CD4-positive, alpha-beta T cell treated with Interleukin-10 for 1 hour (primary cell): Measurements from ENCODE around the gene IGSF9B.

Experiments used
- DNase-seq: peaks from one replicate; pipeline ENCODE4 v3.0.0-alpha.2; 2020

Gene IGSF9B

GRCh38 chr11:133953999-133954398 is 2.8 kb downstream of the IGSF9B start:
- DNase-seq: no peak

GRCh38 chr11:133953547-133953946 is 3.2 kb downstream of the IGSF9B start:
- DNase-seq: no peak

- no peak for DNase-seq
Observed at GRCh38 chr11:133952199-133953190, 4.3 kb downstream of the IGSF9B start.

GRCh38 chr11:133951327-133952198 is 5.2 kb downstream of the IGSF9B start:
- DNase-seq: no peak

- no peak for DNase-seq
Observed at GRCh38 chr11:133950874-133951326, 5.9 kb downstream of the IGSF9B start.

- DNase-seq: no peak
Observed at GRCh38 chr11:133950421-133950820, 6.3 kb downstream of the IGSF9B start.

GRCh38 chr11:133949129-133949528 is 7.6 kb downstream of the IGSF9B start:
- DNase-seq: no peak

- DNase-seq: no peak
Observed at GRCh38 chr11:133948711-133949110, 8.1 kb downstream of the IGSF9B start.

GRCh38 chr11:133947321-133947756 is 9.4 kb downstream of the IGSF9B start:
- DNase-seq: peak; percentile 68

- DNase-seq: peak; percentile 37
Observed at GRCh38 chr11:133946541-133947318, 10.0 kb downstream of the IGSF9B start.

GRCh38 chr11:133946051-133946450 is 10.7 kb downstream of the IGSF9B start:
- DNase-seq: no peak

- peak; percentile 80 for DNase-seq
Observed at GRCh38 chr11:133945087-133945974, 11.4 kb downstream of the IGSF9B start.

GRCh38 chr11:133943950-133944698 is 12.6 kb downstream of the IGSF9B start:
- DNase-seq: no peak

GRCh38 chr11:133942577-133942976 is 14.2 kb downstream of the IGSF9B start:
- no peak for DNase-seq

GRCh38 chr11:133941546-133941945 is 15.2 kb downstream of the IGSF9B start:
- DNase-seq: no peak

- DNase-seq: no peak
Observed at GRCh38 chr11:133940034-133940433, 16.7 kb downstream of the IGSF9B start.

- DNase-seq: no peak
Observed at GRCh38 chr11:133939558-133939957, 17.2 kb downstream of the IGSF9B start.

GRCh38 chr11:133938166-133938565 is 18.6 kb downstream of the IGSF9B start:
- DNase-seq: no peak

- DNase-seq: no peak
Observed at GRCh38 chr11:133937468-133937867, 19.3 kb downstream of the IGSF9B start.

GRCh38 chr11:133937015-133937414 is 19.8 kb downstream of the IGSF9B start:
- DNase-seq: no peak

GRCh38 chr11:133936592-133936991 is 20.2 kb downstream of the IGSF9B start:
- no peak for DNase-seq
